Fibroblast of skin of right biceps (primary cell): ENCODE measurements around the gene RFWD3.

Experiments
- DNase-seq: peaks from one replicate; pipeline ENCODE4 v3.0.0-alpha.2; 2013

Gene RFWD3

DNA sequence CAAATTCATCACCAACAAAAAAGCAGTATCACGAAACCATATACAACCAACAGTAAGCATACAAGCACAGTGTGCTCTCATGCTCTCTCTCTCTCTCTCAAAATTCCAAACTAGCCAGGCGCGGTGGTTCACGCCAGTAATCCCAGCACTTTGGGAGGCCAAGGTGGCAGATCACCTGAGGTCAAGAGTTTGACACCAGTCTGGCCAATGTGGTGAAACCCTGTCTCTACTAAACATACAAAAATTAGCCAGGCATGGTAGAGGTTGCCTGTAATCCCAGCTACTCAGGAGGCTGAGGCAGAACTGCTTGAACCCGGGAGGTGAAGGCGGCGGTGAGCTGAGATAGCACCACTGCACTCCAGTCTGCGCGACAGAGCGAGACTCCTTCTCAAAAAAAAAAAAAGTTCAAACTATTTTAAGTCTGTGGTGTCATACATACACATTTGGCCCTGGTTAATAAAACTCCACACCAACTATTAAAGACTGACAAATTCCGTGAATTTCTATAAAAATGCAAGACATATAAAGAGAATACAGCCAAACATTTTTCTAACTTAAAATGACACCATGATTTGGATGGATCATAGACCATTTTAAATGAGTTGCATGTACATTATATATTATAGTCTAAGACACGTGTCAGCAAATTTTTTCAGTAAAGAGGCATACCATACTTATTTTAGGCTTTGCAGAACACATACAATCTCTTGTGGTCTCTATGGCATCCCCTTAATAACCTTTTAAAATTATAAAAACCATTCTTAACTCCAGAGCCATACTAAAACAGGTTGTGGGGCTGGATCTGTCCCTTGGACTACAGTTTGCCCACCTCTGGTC is 90.7 kb downstream of the RFWD3 start:
- no peak for DNase-seq

DNA sequence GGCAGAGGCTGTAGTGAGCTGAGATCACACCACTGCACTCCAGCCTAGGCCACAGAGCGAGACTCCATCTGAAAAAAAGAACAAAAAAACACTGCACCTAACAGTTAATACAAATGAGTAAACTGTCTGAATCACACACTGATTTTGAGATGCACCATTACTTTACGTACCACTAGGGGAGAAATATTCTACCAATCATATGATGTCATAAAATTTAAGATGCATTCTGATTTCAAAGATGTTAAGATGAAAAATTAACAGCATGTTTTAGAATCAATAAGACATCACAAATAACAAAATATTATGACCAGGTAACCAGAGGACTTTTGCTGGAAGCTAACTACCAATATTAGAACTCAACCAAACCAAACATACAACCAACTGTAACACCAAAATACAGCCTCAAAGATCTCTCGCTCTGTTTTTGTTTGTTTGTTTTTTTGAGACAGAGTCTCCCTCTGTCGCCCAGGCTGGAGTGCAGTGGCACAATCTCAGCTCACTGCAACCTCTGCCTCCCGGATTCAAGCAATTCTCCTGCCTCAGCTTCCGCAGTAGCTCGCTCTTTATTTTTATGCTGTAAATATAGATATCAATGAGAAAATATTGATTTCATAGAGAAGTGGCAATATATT is 91.4 kb downstream of the RFWD3 start:
- DNase-seq = no peak

GRCh38 chr16:74574146-74574545 is 92.5 kb downstream of the RFWD3 start:
- no peak for DNase-seq

DNA sequence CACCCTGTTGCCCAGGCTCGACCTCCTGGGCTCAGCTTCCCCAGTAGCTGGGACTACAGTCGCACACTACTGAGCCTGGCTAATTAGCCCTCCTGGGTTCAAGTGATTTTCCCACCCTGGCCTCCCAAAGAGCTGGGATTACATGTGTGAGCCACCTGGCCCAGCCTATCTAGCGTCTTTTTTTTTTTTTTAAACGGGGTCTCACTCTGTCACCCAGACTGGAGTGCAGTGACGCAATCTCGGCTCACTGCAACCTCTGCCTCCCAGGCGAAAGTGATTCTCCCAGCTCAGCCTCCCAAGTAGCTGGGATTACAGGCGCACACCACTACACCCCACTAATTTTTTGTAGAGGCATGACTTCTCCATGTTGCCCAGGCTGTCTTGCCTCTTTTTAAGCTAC is 93.1 kb downstream of the RFWD3 start:
- DNase-seq = no peak
